HG03103 (cell line): ENCODE measurements around the gene TNFRSF18.
"Not testable (repeated sequence)": the region's sequence is repeated elsewhere in the genome, so short reads cannot be mapped to it uniquely, and the experiment has no call there.

ENCODE experiments used
- ATAC-seq: cut with Tn5 transposase; IDR thresholded peaks from one replicate; pipeline ENCODE4 v1.9.1; 2021; ENCODE audit warnings: low read depth; ENCODE audit not compliant: unreplicated experiment

TNFRSF18 gene

DNA sequence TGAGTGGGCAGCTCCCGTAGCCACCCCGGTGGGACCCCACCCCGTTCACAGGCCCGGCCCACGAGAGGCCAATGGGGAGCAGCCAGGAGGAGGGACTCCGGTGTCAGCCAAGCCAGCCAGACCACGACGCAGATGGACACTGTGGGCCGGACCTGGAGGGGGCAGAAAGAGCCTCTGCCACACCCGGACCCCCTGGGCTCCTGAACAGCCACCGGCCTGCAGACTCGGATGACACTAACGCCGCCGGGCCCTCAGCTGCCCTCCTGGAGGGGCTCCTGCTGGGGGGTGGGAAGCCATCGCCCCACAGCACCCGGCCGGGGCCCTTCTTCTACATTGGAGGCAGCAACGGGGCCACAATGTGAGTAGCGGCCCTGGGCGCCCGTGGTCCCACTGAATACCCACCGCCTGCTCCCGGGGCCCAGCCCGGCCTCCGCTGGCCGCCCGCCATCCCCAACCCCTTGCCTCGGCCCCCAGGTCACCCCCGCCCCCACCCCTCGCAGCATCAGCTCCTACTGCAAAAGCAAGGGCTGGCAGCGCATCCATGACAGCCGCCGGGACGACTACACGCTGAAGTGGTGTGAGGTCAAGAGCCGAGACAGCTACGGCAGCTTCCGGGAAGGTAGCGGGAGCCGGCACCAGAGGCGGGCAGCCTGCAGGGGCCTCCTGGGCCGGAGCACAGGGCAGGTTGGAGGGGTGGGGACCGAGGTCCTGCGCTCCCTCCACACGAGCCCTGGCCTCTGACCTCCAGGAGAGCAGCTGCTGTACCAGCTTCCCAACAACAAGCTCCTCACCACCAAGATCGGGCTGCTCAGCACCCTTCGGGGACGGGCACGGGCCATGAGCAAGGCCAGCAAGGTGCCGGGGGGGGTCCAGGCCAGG lies 26.2 kb downstream of the TNFRSF18 start:
- no peak for ATAC-seq

DNA sequence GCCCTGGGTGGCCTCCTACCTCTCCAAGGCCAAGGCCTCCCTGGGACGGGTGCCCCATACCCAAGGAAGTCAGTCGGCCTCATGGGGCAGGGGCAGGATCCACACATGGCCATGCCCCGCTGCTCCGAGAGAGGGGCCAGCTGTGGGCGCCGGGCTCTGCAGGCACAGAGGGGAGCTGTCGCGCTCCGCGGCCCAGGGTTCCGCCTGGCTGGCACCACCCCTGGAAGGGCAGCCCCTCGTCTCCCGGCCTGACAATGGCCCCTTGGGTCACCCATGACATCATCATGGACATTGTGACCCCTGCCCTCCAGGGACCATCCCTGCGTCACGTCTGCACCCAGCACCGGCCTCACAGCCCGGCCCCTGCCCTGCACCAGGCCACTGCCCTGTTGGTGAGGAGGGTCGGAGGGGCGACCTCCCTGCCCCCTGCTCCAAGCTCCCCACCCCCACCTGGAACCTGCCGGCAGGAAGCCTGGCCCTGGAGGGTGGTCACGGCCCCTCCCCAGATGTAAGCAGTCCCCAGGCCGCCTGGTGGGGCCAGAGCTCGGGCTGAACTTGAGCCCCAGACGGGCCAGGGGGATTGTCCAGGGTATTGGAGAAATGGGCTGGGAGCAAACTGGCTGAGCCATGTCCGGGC lies 26.9 kb downstream of the TNFRSF18 start:
- ATAC-seq, result no peak

DNA sequence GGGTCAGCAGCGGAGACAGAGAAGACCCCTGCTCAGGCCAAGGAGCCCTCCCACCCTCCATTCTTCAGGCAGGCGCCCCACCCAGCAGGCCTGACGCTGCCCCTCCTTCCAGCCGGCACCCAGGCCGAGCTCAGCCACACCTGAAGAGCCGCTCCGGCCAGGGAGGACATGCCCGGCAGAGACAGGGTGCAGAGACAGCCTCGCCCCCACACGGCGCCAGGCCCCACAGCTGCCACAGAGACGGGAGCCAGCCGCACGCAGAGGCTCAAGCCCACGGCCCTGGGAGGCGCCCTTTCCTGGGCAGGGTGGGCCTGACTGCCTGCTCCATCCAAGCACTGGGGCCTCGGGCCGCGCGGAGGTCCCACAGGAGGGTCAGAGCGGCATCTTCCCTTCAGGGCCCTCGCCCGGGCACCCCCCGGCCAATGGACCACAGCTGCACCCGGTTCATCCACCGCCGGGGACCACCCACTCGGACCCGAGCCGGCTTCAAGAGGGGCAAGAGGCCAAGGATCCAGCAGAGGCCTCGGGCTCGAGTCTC lies 27.5 kb downstream of the TNFRSF18 start:
- ATAC-seq, result no peak

DNA sequence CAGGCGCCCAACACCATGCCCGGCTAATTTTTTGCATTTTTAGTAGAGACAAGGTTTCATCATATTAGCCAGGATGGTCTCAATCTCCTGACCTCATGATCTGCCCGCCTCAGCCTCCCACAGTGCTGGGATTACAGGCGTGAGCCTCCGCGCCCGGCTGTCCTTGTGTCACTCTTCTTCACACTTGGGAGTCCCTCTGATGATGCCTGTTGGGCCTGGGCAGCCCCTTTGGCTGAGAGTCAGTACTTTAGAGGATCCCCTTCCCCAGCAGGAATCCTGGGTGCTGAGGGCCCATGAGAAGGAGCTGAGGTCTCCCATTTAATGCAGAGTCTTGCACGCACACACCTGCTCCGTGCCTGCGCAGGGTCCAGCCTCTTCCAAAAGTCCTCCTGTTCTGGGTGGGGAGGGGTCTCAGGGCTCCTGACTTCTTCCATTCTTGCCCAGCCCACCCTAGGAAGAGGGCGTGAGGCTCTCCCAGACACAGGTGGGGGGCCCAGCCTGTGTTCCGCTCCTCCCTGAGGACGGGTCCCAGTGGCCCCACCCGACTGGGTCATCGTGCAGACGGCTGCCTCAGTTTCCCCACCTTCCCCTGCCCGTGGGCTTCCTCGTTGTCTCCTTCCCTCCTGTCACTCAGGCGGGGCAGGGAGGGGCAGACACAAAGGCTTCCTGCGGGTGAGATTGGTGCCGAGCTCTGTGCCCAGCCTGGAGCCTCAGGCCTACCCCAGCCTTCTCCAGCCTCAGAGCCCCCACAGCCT lies 28.8 kb downstream of the TNFRSF18 start:
- ATAC-seq, result no peak

DNA sequence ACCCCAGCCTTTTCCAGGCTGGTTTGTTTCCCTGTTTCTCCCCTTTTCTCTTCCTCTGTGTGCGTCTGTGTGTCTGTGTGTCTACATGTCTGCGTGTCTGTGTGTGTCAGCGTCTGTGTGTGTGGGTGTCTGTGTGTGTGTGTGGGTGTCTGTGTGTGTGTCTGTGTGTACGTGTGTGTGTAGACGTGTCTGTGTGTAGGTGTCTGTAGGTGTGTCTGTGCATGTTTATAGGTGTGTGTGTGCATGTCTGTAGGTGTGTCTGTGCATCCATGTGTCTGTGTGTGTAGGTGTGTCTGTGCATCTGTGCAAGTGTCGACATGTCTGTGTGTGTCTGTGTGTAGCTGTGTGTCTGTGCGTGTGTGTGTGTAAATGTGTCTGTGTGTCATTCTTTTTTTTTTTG lies 29.5 kb downstream of the TNFRSF18 start:
- no peak for ATAC-seq

DNA sequence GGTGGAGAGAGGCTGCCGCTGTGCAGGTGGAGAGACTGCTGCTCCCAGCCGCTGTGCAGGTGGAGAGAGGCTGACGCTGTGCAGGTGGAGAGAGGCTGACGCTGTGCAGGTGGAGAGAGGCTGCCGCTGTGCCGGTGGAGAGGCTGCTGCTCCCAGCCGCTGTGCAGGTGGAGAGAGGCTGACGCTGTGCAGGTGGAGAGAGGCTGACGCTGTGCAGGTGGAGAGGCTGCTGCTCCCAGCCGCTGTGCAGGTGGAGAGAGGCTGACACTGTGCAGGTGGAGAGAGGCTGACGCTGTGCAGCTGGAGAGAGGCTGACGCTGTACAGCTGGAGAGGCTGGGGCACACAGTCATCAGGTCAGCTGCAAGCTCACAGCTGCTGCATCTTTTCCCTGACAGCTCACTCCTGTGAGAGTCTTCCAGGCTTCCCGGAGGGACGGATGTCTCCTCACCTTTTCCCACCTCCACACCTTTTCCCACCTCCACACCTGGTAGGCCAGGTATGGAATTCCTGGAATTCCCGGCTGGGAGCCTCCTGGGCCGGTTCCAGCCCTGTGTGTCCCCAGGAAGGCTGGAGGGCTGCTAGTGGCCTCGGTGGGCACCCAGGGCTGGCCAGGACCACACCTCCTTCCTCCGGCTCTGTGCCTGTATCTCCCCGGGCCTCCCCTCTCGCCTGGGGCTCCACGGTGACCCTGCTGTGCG lies 30.2 kb downstream of the TNFRSF18 start:
- ATAC-seq, result not testable (repeated sequence)

DNA sequence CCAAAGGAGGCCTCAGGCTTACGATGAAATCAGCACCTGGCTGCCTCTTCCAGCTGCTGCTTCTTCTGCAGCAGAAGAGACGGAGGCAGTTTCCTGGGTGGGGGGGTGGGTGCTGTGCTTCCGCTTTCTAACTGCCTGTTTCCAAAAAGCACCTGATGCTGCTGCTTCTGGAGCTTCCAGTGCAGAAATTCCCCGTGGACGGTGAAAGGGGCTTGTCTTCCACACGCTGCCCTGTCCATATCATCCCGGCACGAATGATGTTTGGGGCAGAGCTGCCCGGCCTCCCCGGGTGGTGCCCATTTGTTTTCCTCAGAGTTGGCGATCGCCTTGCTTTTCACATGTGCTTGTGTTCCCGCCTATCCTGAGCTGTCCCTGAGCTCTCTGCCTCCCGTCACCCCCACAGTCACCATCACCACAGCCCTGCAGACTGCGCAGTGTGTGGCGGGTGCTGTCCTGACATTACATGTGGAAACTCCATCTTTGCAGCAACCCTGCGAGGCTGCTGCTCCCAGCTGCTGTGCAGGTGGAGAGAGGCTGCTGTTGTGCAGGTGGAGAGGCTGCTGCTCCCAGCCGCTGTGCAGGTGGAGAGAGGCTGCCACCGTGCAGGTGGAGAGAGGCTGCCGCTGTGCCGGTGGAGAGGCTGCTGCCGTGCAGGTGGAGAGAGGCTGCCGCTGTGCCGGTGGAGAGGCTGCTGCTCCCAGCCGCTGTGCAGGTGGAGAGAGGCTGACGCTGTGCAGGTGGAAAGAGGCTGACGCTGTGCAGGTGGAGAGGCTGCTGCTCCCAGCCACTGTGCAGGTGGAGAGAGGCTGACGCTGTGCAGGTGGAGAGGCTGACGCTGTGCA lies 30.9 kb downstream of the TNFRSF18 start:
- ATAC-seq, result no peak

DNA sequence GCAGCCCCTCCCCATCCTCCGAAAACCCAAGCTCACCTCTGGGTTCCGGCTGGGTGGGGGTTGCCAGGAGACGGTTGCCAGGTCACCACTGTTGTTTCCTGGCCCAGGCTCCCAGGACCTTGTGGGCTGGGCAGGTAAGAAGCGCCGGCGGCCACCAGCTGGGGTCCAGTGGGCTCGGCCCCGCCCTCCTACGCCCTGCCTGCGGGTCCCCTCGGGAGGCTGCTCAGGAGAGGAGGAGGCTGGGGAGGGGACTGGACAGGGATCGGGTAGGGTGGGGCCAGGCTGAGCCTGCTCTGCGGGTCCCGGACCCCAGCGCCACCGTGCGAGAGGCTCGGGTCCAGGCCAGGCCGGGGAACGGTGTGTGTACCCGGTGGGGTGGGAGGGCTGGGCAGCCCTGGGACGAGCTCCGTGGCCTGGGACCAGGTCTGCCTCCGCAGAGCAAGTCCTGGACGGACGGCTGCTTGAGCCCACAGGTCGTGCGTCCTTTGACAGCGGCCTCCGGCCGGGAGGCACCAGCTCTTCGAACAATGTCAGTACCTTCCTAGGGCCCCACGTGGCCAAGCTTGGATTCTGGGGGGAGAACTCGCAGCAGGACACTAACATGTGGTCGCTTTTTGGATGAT lies 32.5 kb downstream of the TNFRSF18 start, which contains the start of gene TTLL10:
TSS of gene TTLL10 (plus strand) at position 88 of the 623 bp plus-strand sequence. CDS start 5,336 bp downstream, outside the sequence.
- ATAC-seq, result no peak

DNA sequence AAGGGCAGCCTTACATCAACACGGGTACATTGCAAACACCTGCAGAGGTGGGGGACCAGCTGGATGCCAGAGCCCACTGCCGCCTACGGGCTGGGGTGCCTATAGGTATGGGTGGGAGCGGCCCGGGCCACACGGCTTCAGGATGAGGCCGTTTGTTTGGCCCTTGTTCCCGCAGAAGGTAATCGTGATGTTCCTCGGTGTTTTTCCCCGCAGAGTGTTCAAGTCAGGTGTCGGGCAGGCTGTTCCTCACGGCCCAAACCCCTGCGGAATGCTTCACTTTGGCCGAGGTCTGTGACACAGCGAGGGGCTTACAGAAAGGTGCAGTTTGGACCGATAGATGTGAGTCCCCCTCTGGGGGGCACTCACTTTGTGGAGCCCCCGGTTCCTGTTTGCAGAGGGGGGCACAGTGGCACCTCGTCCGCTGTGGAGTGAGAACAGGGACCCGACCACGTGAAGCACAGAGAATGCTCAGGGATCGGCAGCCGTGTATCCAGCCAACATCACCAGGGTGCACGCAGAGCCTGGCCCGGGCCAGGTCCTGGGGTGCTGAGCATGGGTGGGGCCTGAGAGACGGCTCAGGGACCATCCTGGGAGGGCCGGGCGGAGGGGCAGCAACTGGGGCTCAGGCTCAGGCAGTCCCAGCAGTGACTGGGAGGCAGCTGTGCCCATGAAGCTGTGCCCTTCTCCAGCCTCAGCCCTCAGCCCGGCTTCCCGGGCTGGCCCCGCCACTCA lies 33.2 kb downstream of the TNFRSF18 start:
- ATAC-seq, result no peak

DNA sequence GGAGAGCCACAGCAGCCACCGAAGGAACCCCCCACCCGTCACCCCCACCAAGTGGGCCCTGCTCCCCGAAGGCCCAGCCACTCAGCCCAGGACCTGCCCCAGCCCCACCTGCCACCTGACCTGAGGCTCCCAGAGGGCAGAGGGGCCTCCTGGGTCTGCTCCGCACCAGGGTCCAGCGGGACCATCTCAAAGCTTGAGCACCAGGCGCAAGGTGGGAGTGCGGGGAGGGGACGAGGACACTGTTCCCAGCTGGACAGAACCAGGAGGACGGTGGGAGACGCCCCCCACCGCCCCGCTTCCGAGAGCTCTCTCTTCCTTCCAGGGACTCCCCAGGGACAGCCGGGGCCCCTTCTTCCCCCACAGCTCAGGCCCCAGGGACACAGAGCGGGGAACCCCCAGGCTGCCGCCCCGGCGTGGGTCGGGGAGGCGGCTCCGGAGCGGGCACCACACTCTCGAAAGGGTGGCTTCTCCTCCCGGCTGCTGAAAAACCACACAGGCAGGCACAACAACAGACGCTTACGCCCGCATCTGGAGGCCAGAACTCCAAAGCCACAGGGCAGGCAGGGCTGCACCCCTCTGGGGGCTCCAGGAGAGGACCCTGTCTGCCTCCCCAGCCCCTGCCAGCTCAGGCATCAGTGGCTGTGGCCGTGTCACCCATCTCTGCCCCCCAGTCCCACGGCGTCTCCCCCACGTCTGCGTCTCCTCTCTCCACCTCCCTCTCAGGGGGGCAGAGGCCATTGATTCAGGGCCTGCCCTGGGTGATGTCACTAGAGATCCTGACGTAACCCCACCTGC lies 34.6 kb downstream of the TNFRSF18 start:
- ATAC-seq, result no peak

DNA sequence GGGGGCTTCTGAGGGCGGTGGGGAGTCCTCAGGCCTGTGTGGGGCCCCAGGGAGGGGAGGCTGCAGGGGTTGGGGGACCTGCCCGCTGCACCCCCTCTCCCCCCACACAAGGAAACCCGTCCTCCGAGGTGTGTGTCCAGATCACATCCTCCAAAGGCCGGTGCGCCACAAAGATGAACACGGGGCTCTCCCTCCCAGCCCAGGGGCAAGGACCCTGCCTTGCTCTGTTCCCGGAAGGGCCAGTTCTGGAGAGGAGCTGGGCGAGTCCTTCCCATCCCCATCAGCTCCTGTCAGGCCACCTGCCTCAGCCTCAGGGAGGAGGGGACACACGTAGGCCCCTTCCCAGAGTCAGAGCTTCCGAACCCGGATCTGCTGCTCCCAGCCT lies 35.2 kb downstream of the TNFRSF18 start:
- no peak for ATAC-seq

DNA sequence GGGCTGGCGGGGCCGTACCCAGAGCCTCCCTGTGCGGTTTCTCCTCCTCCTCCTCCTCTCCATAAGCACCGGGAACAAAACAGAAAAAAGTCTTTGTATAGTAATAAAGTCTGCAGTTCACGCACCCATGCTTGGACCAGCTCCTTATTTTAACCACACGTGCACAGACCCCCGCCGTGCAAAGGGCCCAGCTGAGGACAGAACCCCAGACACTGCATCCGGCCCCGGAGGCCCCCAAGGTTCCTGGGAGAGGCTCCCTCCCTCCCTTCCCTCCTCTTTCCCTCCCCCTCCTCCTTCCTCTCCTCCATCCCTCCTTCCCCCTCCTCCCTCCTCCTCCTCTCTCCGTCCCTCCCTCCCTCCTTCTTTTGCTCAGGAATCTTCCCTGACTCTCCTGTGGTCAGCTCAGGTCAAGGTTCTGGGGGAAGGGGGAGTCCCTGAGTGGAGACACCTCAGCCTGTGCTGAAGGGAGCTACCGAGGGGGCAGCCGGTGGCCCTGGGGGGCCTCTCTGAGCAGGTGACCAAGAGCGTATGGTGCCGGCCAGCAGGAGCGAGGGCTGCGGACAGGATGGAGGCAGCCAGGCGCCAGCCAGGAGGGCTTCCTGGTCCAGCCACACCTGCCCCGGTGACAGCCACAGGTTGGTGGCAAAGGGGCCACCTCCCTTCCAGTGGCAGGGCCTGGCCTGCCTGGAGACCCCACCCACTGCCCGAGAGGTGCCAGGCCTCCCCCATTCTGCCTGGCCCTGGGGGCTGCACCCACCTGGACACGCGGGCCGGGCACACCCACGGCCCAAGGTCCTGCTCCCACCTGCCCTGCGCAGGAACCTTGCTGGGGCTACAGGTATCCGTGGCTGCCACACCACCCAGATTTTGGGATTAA lies 35.9 kb downstream of the TNFRSF18 start:
- no peak for ATAC-seq

DNA sequence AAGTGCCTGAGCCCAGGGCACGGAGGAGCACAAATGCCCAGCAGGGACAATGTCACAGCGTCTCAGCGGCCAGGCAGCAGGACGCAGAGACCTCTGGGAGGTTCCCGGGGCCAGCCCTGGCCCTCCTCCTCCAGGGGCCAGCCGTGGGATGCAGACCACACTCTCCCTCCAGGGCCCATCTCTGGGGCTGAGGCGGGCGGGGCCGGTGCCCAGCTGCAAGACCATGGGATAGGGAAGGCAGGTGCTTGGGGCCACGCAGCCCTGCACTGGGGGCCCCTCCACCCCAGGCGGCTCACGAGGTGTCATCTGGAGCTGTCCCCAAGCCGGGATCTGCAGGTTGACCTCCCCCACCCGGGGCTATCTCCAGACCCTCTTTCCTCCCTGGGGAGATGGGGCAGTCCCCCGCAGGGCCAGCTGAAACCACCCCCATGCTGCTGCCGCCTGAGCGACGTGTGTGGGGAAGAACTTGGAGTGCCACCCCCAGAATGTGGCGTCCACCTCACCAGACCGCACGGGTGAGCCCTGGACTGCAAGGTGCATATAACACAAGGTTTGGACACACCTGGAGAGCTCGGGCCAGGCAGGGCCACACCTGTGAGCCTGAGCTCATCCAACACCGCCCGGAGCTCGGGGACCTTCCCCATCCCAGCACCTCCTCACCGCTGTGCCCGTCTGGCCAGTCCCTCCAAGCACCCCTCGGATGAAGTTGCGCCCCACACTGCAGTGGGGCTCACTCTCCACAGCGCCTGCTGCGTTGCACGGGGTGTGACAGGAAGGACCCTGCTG lies 36.8 kb downstream of the TNFRSF18 start:
- ATAC-seq, result no peak

DNA sequence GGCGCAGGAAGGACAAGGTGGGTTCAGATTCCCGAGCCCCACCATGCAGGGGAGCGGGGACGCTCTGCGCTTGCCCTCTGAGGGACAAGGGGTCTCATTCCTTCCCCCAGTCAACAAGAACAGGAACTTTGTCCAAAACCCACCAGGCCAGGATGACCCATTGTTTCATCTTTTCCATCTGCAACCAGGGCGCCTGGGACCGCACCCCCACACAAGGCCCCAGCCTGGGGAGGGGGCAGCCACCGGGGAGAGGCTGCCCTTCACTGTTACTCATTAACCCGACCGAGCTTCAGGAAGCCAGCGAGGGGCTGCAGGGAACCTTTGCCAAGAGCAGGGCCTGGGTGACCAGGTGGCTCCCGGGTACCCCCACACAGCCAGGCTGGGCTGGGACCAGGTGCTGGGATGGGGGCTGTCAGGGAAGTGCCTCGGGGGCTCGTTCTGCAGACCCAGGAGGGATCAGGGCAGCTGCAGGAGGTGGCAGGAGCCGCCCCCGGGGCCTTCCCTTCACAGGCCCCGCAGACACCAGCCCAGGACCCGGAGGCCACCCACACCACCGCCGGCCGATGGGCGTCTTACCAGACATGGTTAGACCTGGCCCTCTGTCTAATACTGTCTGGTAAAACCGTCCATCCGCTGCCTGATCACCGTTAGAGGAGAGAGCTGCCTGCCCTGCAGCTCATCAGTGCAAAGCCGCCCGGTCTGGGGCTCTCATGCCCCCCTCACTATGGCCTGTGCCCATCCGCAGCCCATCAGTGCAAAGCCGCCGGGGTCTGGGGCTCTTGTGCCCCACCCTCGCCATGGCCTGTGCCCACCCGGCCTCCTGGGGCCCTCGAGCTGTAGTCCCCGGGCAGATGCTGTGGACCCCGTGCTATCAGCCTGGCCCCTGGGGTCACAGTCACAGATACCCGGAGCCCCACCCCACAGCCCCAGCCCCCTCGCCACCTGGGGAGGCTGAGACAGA lies 37.7 kb downstream of the TNFRSF18 start:
- no peak for ATAC-seq
